LNCaP clone FGC (cell line): ENCODE data around the gene ARHGAP31.
"Not testable (repeated sequence)": the region's sequence is repeated elsewhere in the genome, so short reads cannot be mapped to it uniquely, and the experiment has no call there.

ENCODE experiments used
- DNase-seq: peaks from one replicate; pipeline ENCODE4 v3.0.0-alpha.2; 2011; ENCODE audit warnings: low read depth
- H3K4me3 ChIP-seq: 2 replicates; pipeline ENCODE4 v1.5.1; 2011; ENCODE audit warnings: mild to moderate bottlenecking, low read depth, low read length, control low read depth
- CTCF ChIP-seq: IDR thresholded peaks from 2 replicates; pipeline ENCODE4 v1.5.1; 2012; ENCODE audit warnings: mild to moderate bottlenecking; ENCODE audit not compliant: control insufficient read depth, insufficient read depth; ENCODE audit errors: extremely low read depth

The ARHGAP31 gene

GRCh38 chr3:119301662-119302061, 7.5 kb downstream of the ARHGAP31 start:
- H3K4me3 ChIP-seq: no peak overlapping the region
- no peak for DNase-seq
- TF ChIP-seq CTCF: no peak

DNA sequence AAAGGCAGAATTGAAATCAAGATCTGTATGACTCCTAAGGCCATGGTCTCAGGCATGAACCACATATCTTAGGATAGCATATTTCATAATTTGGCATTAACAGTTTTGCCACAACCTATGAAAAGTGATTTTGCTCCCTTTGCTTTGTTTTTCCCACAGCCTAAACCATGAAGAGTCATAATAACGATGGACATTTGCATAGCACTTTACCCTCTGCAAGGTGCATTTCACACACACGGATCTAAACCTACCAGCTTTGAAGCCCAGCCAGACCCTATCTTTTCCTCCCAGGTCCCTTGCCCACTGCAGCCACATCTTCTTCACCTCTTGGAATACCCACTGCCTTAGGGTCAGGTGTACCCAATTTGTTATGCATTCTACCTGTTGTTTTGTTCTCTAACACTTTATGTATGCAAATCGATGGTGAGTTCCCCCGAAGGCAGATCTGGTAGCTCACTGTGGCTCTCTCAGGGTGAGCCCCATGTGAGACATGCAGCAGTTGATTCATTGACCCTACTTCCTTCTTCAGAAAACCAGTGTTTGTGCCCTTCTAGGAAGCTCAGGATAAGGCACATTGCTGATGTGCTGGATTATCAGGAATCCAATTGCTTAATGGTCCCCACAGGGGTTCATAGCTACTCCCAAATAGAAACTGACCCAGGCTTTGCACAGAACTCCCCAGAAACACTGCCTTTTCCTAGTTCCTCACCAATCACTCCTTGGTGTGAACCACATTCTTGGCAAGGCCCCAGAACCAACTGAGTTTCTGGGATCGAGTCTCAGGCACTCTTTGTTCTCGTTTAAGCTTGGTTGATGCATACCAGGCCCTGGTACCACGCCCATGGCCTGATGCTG, 8.7 kb downstream of the ARHGAP31 start:
- no peak for TF ChIP-seq CTCF
- H3K4me3 ChIP-seq: no peak overlapping the region
- no peak for DNase-seq

DNA sequence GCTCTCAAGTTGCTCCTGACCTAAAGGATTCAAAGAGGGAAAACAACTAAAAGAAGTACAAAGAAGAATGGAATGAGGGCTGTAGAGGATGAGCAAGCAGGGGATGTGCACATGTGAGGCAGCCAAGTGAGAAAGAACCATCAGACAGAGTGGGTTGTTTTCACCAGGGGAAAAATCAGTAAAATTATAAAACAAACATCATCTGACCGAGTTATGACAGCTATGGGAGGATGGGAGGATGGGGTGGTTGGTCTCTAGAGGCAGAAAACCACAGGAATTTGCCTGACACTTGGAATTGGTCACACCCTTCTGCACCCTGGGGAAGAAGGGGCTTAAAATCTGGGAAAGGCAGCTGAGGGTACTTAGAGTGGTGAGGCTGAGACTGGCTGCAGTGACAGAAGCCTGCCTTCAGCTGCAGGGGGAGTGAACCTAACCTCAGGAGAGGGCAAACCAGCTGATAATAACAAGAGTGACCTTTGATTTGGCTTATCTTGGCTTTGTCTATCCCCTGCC, 10.1 kb downstream of the ARHGAP31 start:
- DNase-seq: no peak
- no peak for TF ChIP-seq CTCF

GRCh38 chr3:119305286-119305685, 11.1 kb downstream of the ARHGAP31 start:
- no peak overlapping the region for H3K4me3 ChIP-seq
- TF ChIP-seq CTCF: no peak
- DNase-seq: no peak

More for the DNA sequence above, 10.1 kb downstream of the ARHGAP31 start:
- H3K4me3 ChIP-seq: no peak overlapping the region

GRCh38 chr3:119306378-119306777, 12.2 kb downstream of the ARHGAP31 start:
- not testable (repeated sequence) for H3K4me3 ChIP-seq

GRCh38 chr3:119308355-119308754, 14.2 kb downstream of the ARHGAP31 start:
- no peak for TF ChIP-seq CTCF
- DNase-seq: no peak
- no peak overlapping the region for H3K4me3 ChIP-seq

More at GRCh38 chr3:119306378-119306777, 12.2 kb downstream of the ARHGAP31 start:
- DNase-seq: not testable (repeated sequence)

DNA sequence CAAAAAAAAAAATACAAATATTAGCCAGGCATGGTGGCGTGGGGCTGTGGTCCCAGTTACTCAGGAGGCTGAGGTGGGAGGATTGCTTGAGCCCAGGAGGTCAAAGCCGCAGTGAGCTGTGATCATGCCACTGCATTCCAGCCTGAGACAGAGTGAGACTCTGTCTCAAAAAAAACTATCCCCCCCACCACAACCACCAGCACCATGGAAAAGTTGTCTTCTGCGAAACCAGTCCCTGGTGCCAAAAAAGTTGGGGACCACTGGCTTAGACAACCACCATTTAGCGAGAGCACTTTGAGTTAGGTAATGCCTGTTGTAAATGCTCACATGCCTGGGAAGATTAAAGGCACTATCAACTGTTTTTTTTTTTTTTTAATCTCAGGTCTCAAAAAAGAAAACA, 15.4 kb downstream of the ARHGAP31 start:
- no peak for DNase-seq
- no peak overlapping the region for H3K4me3 ChIP-seq
- TF ChIP-seq CTCF: no peak
